Femur (tissue), 1 donor: ENCODE measurements around the gene GPS2.
"Not testable (repeated sequence)": the region's sequence is repeated elsewhere in the genome, so short reads cannot be mapped to it uniquely, and the experiment has no call there.

Experiments used
- DNase-seq: peaks from one replicate; pipeline ENCODE4 v3.0.0-alpha.2; 2017

The GPS2 gene

DNA sequence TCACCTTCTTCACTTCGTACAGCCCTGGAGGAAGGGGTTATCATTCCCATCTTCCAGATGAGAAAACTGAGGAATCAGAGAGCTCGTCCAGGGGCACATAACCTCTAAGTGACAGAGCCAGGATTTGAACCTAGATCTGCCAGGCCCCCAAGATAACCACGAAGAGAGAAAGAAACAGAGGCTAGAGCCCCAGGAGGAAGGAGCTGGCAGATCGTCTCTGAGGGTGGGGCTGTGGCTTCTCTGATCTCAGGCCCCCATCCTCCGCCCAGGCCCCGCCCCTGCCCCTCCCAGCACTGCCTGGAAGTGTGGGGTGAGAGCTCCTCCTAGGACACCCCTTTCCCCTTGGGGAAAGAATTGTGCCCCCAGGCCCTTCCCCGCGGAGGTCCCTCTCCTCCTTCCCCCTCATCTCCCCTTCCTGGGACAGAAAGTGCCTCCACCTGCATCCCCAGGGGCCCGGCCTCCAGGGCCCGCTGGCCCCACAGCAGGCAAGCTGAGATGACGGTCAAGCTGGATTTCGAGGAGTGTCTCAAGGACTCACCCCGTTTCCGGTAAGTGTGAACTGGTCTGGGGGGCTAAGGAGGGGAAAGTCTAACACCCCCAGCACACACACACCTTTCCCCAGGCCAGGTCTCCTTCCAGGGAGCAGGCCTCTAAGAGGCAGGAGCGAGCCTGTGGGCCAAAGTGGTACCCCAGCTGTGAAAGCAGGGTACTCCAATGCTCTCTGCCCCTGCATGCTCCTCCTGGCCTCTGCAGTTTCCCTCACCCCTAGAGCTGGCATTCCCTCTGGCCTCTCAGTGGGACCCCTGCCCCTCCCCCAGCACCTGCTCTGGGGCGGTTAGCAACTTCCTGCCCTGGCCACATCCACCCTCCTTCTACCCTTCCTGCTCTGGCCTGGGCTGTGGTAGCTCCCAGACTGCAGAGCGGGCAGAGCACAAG lies 21.3 kb upstream of the GPS2 start, which contains the start of gene ACAP1:
TSS of gene ACAP1 (plus strand) at position 290 of the 936 bp plus-strand sequence. CDS start at position 496, 206 bp downstream.
- DNase-seq = peak; percentile 58

DNA sequence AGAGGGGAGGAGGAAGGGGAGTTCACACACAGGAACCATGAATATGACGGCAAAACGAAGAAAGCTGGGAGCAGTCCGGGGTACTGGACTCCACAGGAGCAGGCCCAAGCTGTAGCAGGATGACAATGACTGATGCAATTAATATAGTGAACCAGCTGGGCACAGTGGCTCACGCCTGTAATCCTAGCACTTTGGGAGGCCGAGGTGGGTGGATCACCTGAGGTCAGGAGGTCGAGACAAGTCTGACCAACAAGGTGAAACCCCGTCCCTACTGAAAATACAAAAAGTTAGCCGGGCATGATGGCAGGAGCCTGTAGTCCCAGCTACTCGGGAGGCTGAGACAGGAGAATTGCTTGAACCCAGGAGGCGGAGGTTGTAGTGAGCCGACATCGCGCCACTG lies 20.6 kb upstream of the GPS2 start:
- DNase-seq = not testable (repeated sequence)

DNA sequence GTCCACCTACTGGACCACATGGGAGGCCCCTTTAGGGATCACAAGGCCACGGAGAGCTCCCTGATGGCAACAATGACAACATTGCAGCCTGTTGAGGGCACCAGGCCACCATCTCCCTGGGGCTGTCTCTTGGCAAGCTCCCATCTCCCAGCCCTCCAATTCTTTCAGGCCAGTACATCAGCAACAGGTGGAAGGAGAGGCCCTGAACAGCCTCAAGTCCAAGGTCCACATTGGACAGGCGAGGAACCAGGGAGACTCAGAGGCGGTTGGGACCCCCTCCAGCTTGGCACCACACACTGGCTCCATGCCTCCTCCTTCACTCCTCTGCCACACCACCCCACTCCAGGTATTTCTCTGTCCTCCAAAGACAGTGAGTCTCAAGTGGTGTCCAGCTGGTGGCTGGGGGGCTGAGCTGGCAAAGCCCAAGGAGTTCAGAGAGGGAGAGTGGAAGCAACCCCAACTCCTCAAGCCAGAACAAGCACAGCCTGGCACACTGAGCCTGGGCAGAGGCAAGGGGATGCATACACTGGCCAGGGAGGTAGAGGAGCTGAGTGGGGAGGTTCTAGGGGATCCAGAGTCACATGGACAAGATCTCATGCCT lies 19.9 kb upstream of the GPS2 start:
- no peak for DNase-seq

DNA sequence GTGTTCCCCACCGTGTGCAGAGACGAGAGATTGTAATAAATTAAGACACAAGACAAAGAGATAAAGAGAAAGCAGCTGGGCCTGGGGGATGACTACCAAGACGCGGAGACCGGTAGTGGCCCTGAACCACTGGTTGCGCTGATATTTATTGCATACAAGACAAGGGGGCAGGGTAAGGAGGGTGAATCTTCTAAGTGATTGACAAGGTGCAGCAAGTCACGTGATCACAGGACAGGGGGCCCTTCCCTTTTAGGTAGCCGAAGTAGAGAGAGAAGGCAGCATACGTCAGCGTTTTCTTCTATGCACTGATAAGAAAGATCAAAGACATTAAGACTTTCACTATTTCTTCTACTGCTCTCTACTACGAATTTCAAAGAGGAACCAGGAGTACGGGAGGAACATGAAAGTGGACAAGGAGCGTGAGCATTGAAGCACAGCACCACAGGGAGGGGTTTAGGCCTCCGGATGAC lies 17.5 kb upstream of the GPS2 start:
- not testable (repeated sequence) for DNase-seq

DNA sequence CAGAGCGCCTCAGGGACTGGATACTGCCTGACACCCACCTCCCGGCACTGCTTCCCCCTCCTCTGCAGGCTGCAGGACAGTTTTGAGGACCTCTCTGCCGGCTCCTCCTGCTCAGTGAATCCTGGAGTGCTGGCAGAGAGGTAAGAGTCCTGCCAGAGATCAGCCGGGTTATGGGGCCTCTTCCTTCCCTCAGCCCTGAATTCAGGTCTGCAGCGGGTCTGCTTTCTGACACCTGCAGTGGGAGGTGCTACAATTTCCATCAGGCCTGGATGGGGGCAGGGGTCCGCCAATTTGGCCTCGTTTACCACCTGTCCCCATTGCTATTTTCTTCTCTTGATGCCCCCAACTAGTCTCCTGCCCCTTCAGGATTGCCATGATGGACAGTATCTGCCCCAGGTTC lies 17.0 kb upstream of the GPS2 start:
- no peak for DNase-seq

DNA sequence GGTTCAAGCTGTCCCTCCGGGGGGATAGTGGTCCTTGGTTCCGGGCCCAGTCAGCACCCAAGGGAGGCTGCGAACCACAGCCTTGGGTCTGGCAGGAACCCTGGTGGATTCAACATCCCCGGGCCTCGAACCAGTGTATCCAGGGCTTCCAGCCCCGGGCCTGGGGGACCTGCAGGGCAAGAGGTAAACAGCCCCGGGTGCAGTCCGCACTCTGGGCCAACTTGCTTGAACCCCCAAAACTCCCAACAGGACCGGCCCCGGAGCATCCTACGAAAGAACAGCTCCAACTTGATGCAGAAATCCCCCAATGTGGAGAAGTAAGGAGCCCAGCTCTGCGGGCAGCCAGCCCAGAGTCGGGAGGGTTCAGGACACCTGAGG lies 15.5 kb upstream of the GPS2 start:
- no peak for DNase-seq

DNA sequence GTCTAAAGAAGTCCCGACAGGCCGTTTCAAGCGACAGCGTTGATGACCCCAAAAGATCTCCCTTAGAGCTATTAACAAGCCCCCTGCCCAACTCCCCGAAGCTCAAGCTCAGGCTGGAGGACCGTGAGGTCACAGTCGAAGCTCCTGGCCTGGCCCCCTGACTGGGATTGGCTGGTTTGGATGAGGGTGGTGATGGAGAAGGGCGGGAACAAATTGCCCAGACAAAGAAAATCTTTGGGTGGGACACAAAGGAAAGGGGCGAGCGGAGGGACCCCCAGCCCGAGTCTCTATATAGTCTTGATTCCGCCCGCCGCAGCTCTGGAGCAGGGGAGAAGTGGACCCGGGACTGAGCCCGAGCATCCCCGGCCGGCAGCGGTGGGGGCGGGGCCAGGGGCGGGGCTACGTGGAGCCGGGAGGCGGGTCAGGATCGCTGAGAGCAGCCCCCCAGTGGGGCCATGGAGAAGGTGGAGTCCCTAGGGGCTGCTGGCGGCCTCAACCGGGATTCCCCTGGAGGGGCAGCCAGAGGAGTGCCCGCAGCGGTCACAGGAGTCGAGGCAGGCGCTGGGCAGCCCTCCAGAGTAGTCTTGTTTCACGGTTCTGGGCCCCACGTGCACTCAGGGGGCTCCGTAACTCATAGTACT lies 15.0 kb upstream of the GPS2 start:
- peak; percentile 91 for DNase-seq

DNA sequence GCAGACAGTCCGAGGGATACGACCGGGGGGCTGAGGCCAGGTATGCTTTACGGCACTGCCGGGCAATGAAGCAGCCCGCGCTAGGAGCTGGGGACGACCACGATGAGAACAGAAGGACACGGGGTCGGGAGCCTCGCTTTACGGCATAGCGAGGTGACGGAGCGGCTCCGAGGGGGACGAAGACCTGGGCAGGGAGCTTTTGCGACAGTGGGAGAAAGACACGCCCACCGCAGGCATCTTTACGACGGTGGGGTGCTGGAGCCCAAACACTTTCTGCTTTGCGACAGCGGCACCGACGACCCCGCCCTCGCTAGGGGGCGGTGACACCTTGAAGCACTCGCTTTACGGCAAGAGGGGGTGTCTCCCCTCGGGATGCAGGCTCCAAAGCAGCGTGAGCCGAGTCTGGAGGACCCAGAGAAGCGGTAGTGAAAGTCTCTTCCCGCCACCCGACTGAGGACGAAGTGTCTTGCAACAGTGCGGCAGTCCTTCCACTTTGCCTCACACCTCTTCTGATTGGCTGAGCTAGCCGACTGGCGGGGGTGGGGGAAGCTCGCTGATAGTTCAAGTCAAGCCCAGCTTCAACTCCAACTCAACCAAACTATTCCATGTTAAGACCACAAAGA lies 14.3 kb upstream of the GPS2 start:
- peak; percentile 99 for DNase-seq

DNA sequence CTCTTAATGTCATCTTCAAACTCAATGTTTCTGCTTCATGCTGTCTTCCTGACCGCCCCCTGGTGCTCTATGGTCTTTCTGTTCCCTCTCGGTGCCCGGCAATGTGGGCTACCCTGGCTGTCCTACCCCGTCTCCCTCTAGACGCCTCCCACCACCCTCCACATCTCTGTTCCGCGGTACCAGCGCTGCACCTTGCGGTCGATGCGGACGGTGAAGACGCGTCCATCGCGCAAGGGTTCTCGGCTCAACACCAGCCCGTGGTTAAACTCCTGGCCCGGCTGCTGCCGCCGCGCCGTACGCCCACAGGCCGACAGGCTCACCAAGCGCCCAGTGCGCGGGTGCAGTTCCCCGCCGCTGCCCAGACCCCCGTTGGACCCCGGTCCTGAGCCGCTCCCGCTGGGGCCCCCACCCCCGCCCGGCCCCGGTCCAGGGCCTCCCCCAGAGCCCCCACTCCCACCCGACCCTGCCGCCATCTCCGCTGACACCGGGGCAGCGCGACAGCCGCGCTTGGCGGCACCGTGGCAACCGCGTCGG lies 13.7 kb upstream of the GPS2 start, which contains the start of gene NEURL4:
TSS of gene NEURL4 (minus strand) at position 496 of the 534 bp plus-strand sequence. CDS start at position 473, 23 bp downstream.
- no peak for DNase-seq

DNA sequence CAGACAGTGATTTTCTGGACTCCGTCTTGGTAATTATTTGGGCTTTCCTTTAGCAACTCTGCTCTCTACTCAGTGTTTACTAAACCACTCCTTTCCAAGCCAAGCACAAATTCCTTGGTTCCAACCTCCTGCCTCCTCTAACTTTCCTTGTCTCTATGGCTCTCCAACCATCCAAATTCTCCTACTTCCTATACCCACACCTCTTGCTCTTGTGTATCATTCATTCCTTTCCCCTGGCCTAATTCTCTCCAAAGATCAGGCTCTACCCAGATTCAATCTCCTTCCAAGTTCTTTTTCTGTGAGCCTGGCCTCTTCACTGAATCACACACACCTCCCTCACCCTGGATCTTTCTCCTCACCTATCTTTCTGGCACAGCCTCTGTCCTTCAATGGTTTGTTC lies 12.8 kb upstream of the GPS2 start:
- DNase-seq = no peak

DNA sequence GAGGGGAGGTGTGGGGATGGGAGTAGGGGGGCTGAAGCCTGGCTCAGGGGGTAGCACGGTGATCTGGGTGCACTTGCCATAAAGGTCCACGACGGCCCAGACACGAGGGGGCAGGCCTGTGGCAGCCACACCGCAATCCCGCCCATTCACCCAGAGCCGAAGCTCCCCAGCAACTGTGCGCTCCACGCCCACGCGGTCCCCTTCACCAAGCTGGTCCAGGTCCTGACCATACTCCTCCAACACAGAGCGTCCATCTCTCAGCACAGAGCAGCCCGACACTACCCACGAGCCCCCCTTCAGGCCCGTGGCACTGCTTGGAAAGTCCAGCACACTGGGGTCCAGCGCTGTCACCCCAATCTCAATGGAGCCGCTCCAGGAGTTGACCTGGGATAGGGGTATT lies 12.3 kb upstream of the GPS2 start:
- DNase-seq = no peak

DNA sequence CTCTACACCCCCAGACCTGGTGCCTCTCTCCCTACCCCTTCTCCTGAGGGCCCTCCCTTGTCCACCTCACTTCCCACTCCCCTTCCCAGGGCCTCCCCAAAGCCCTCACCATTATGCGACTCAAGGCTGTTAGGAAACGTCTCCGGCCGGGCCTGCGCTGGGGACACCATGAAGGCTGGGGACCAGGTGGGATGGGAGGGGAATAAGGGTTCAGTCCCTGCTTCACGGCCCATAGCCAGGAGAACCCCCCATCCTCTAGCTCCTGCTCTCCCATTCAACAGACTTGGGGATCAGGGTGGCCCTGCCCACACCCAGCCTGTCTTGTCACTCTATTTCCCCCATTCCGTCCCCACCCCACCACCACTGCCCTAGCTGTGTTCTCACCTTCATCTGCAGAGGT lies 11.9 kb upstream of the GPS2 start:
- DNase-seq = no peak

DNA sequence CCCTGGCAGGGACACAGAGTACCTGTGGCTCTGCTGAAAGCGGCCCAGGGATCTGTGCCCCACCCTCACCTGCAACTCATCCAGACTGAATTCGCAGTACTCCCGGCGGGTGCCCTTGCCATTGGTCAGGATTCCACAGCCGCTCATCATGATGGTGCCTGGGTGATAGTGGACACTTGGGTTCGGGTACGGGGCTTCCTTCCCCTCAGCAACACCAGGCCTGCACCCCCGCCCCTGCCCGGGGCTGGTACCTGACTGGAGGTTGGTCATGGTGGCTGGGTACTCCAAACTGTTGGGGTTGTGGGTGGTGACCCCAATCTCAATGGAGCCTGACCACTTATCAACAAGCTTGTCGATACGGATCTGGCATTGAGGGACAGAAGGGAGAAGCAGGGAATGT lies 11.0 kb upstream of the GPS2 start:
- DNase-seq = no peak

DNA sequence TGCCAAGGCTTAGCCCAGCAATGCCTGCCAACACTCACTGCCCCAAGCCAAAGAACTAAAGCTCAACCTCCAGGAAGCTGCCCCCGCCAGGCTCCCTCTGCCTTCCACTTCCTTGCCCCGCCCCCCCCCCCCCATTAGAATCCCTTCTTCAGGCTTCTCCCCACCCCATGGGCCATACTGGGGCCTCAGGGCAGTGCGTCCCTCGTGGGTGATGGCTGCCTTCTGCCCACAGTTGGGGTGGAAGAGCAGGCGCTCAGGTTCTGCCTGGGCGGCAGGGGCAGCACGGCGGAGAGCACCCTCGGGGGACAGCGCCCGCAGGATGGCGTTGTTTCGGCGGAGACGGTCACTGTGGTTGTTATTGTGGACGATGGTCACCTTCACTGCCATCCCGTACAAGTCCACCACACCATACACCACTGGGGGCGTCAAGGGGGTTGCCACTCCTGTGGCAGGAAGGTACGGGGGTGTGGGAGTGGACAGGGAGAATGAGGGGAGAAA lies 9.9 kb upstream of the GPS2 start:
- no peak for DNase-seq

DNA sequence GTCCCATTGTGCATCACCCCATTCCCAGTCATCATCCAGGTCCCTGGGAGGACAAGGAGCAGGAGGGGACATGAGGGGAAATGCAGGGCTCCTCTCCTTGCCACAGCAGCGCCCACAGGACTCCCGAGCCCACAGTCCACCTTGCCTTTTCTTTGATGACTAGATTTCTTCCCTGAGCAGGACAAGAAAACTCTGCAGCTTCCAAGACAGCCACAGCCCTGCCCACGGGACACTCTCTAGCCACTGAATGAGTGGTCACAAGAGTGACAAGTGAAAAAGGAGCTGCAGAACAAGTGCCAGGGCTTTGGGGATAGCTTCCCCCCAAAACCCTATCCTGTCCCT lies 9.2 kb upstream of the GPS2 start:
- no peak for DNase-seq

DNA sequence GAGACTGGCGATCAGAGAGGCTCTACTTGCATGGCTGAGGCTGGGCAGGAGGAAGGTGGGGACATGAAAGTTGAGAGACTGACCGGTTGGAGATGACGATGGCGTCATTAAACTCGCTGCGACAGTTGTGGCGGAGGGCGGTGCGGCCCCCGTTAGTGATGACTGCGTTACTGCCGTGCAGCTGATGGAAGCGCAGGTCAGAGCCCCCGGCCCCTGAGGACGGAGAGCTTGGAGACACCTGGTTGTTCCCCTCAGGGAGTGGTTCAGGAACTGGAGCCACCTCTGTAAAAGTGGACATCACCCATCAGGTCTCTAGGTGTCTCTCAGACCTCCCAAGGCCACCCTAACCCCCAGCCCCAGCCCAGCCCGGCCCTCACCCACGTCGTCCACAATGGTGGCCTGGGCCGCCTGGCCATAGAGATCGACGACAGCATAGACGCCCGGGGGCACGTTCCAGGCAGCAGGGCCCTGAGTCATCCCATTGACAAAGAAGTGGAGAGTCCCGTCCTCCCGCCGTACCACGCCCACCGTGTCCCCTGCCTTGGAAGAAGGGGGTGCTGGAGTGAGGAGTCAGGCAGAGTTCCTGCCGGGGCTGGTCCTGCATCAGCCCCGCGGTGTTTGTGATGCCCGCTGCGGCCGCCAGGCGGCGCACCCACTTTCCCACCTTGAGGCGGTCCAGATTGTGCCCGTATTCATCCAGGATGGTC lies 8.7 kb upstream of the GPS2 start:
- peak; percentile 56 for DNase-seq

DNA sequence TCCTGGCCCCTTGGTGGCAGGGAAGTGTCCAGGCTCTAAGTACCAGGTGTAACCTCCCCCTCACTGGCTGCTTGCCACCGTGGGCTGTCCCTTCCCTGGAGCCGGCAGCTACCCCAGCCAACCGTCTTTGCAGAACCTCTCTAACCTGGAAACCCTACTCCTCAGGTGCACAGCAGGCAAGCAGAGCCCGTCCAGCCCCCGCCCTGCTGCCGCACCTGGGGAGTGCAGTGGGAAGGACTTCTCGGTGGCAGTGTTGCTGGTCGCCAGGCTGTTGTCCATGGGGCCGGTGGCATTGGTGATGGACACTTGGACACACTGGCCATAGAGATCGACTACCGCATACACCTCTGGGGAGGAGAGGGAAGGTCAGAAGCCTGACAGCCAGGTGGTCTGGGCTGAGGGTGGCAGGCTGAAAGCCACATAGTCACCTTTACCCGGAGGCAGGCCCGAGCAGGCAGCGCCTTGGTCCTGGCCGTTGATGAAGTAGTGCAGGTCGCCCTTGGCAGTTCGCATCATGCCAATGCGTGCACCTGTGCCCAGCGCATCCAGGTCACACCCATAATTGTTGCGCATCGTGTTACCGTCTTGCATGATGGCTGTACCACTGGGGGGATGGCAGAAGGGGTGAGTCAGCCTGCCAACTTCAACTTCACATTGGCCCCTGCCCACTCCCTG lies 7.5 kb upstream of the GPS2 start:
- peak; percentile 23 for DNase-seq

DNA sequence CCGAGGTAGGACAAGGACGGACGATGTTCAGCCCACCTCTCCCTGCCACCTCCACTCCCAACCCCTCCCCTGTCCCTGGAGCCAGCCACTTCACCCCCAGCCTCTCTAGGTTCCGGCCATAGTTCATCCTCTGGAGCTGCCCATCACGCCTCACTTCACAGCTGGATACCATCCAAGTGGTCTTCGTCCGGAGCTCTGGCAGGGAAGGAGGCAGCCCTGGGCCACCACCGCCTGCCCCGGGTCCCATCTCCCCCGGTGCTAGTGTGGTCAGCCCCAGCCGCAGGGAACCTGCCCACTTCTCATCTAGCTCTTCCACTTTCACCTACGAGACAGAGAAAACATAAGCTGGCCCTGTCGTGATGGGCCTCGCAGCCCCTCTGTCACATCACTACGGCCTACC lies 6.3 kb upstream of the GPS2 start:
- no peak for DNase-seq

DNA sequence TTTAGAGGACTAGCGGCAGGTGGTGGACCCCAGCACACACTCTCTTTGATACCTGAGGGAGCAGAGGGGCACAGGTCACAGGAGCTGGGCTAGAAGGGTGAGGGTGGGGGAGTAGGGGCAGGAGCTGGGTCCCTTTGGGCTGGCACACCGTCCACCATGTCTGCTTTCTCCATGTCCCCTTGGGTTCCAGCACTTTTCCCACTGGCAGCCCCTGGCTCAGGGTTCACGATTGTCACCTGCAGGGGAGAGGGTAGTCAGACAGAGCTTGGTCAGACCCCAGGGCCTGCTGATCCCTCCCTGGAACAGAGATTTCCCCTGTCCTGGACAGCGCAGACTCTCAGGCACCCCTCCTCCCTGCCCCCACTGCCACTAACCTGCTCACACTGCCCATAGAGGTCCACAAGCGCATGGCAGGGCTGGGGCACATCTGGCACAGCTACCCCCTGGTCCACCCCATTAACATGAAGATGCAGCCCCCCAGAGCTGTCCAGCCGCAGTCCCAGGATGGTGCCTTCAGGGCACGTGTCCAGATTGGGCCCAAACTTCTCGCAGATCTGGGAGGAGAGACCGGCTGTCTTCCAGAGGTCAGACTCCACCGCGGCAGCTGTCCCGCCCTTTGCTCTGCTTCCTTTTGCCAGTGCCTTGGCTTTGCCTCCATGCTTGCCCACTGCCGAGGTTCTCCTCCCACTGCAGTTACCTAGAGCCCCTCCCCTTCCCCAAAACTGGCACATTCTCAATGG lies 3.1 kb upstream of the GPS2 start:
- DNase-seq = peak; percentile 19

DNA sequence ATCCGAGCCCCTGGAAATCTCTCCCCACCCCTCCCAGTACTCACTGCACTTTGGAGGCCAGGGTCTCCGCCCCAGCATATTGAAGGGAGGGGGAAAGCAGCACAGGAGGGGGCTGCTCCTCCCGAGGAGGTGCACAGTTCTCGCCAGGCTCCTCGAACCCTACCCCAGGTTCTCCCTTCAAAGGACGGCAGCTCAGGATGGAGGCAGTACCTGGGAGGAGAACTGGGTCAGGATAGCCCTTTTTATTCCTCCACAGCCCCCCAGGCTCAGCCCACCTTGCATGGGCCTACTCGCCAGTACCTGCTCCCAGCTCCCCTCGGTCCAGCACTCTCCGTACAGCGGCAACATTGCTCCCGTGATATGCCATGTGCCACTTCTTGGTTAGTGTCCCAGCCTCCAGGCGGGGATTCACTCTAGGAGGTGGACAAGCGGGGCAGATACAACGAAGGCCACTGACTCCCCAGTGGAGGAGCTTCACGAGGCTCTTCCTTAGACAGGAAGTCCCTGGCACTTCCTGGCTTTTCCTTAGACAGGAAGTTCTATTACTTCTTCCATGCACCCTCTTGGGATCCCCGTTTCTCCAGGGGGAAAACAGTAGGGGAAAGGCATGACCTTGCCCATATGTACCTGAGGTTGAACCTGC lies 2.1 kb upstream of the GPS2 start:
- DNase-seq = no peak
